RPMI8226 (cell line): ENCODE measurements around the gene PIP5KL1.
A peak's percentile ranks its signal among the peaks of the same experiment; 100 is the strongest.

Experiments
- DNase-seq: peaks from one replicate; pipeline ENCODE4 v3.0.0-alpha.2; 2015

PIP5KL1 gene

GRCh38 chr9:127968042-127968441 lies 37.5 kb upstream of the PIP5KL1 start:
- no peak for DNase-seq

GRCh38 chr9:127967151-127967809 lies 36.7 kb upstream of the PIP5KL1 start:
- DNase-seq: no peak

GRCh38 chr9:127966416-127967150 lies 36.0 kb upstream of the PIP5KL1 start:
- DNase-seq: peak; percentile 41

- no peak for DNase-seq
These were observed 35.4 kb upstream of the PIP5KL1 start for GRCh38 chr9:127965953-127966352.

- no peak for DNase-seq
These were observed 32.9 kb upstream of the PIP5KL1 start for GRCh38 chr9:127963359-127964064.

GRCh38 chr9:127963041-127963358 lies 32.4 kb upstream of the PIP5KL1 start:
- no peak for DNase-seq

GRCh38 chr9:127962278-127962677 lies 31.7 kb upstream of the PIP5KL1 start:
- DNase-seq: no peak

GRCh38 chr9:127961613-127962155 lies 31.1 kb upstream of the PIP5KL1 start:
- DNase-seq: no peak

- DNase-seq: no peak
These were observed 30.5 kb upstream of the PIP5KL1 start for GRCh38 chr9:127961155-127961490.

GRCh38 chr9:127960410-127961154 lies 30.0 kb upstream of the PIP5KL1 start:
- no peak for DNase-seq

- no peak for DNase-seq
These were observed 29.3 kb upstream of the PIP5KL1 start for GRCh38 chr9:127959841-127960409.

- DNase-seq: no peak
These were observed 28.8 kb upstream of the PIP5KL1 start for GRCh38 chr9:127959398-127959797.

GRCh38 chr9:127958728-127959127 lies 28.2 kb upstream of the PIP5KL1 start:
- no peak for DNase-seq

- DNase-seq: peak; percentile 96
These were observed 24.9 kb upstream of the PIP5KL1 start for GRCh38 chr9:127955294-127956015.

- no peak for DNase-seq
These were observed 24.3 kb upstream of the PIP5KL1 start for GRCh38 chr9:127954831-127955293.

- no peak for DNase-seq
These were observed 23.4 kb upstream of the PIP5KL1 start for GRCh38 chr9:127953768-127954505.

- no peak for DNase-seq
These were observed 22.6 kb upstream of the PIP5KL1 start for GRCh38 chr9:127953154-127953553.

GRCh38 chr9:127950513-127951289 lies 20.1 kb upstream of the PIP5KL1 start:
- no peak for DNase-seq

- no peak for DNase-seq
These were observed 19.4 kb upstream of the PIP5KL1 start for GRCh38 chr9:127949827-127950512.
